IPS-NIHi7 (cell line): ENCODE results near the gene LDB3.

Experiments used
- DNase-seq: peaks from one replicate; pipeline ENCODE4 v3.0.0; 2012; ENCODE audit warnings: mixed read lengths; ENCODE audit errors: extremely low spot score

LDB3 gene

GRCh38 chr10:86665218-86665607 is 3.1 kb upstream of the LDB3 start:
- no peak for DNase-seq

- no peak for DNase-seq
These were observed 2.4 kb upstream of the LDB3 start for GRCh38 chr10:86665868-86666267.

GRCh38 chr10:86666538-86666937 is 1.8 kb upstream of the LDB3 start:
- DNase-seq = no peak

- no peak for DNase-seq
These were observed 710 bp upstream of the LDB3 start for GRCh38 chr10:86667421-86668181.

- DNase-seq = no peak
These were observed 2.0 kb downstream of the LDB3 start for GRCh38 chr10:86670290-86670811.

- DNase-seq = no peak
These were observed 2.6 kb downstream of the LDB3 start for GRCh38 chr10:86670876-86671275.

GRCh38 chr10:86671419-86671818 is 3.1 kb downstream of the LDB3 start:
- DNase-seq = no peak

GRCh38 chr10:86671985-86672710 is 3.8 kb downstream of the LDB3 start:
- DNase-seq = peak; percentile 60

GRCh38 chr10:86673216-86673826 is 5.0 kb downstream of the LDB3 start:
- no peak for DNase-seq

GRCh38 chr10:86673827-86674581 is 5.7 kb downstream of the LDB3 start:
- no peak for DNase-seq

- no peak for DNase-seq
These were observed 6.6 kb downstream of the LDB3 start for GRCh38 chr10:86674912-86675311.

GRCh38 chr10:86677374-86677773 is 9.1 kb downstream of the LDB3 start:
- DNase-seq = no peak

GRCh38 chr10:86678999-86679792 is 10.9 kb downstream of the LDB3 start:
- DNase-seq = no peak

GRCh38 chr10:86681047-86681446 is 12.7 kb downstream of the LDB3 start:
- no peak for DNase-seq

GRCh38 chr10:86681722-86682386 is 13.5 kb downstream of the LDB3 start:
- DNase-seq = no peak

GRCh38 chr10:86682675-86683074 is 14.4 kb downstream of the LDB3 start:
- DNase-seq = no peak

GRCh38 chr10:86684331-86685097 is 16.2 kb downstream of the LDB3 start:
- DNase-seq = peak; percentile 77

GRCh38 chr10:86685416-86685815 is 17.1 kb downstream of the LDB3 start:
- no peak for DNase-seq

GRCh38 chr10:86685893-86686632 is 17.8 kb downstream of the LDB3 start:
- no peak for DNase-seq
